ENCODE measurements around the gene TYK2.

The TYK2 gene

DNA sequence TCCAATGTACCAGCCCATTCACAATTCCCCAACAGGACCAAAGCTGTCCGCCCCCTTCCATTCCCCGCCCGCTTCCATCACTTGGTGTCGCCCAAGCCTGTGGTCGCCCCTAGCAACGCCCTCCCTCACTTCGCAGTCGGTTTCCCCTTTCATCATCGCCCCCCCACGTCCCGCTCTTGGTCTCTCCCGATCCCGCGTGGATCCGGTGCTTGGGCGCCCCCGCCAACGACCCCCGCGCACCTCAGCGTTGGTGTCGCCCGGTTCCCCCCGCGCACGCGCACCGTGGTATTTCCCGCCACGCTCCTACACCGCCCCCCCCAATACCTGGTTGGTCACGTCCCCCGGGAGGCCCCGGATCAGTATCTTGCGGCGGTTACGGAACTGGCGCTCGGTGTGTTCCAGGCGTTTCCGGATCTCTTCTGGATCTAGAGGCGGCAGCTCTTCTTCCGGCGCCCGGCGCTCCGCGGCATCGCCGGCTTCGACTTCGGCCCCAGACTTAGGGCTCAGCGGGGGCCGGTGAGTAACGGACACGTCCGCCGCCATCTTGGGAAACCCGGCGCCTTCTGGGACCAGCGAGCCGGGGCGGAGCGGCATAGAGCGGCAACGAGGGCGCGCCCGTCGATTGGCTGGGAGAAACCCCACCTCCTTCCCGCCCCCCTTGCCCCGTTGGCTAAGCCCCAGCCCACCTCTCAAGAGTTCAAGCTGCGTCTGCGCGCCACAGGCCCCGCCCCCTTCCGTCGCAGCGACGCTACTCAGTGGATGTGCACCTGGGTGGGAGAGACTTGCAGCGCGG, 47.2 kb downstream of the TYK2 start, which contains the start of gene RAVER1:
RAVER1 (minus strand) TSS at position 565 of the 793 bp plus-strand sequence; CDS start at position 543, 22 bp downstream.
- peak; percentile 99 for DNase-seq

DNA sequence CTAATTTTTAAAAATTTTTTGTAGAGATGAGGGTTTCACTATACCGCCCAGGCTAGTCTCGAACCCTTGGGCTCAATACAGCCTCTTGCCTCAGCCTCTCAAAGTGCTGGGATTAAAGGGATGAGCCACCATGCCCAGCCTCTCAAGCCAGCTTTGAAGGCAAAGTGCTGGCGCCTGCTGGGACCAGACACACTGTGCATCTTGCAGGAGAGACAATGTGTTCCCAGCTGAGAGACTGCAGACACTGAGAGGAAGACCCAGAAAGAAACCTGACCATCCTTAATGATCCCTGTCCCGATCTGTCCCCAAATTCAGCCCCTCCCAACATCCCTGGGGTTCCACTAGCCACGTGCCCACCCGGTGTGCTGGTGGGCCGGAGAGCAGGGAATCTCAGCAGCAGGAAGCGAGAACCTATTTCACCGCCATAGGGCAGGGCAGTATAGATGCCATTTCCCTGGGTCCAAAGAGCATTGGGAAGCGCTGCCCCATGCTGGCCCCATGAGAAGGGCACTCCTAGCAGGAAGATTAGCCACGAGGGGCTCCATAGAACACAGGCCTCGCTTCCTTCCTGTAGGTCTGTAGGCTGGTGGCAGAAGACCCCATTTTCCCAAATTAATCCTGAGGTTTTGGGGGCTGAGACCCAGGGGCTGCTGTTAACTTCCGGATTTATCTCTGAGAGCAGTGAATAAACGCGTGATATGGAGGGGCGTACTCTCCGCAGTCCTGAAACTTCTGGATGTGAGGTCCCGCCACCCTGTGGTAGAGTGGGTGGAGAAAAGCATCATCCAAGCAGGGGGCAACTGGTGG, 48.0 kb downstream of the TYK2 start:
- DNase-seq = no peak

DNA sequence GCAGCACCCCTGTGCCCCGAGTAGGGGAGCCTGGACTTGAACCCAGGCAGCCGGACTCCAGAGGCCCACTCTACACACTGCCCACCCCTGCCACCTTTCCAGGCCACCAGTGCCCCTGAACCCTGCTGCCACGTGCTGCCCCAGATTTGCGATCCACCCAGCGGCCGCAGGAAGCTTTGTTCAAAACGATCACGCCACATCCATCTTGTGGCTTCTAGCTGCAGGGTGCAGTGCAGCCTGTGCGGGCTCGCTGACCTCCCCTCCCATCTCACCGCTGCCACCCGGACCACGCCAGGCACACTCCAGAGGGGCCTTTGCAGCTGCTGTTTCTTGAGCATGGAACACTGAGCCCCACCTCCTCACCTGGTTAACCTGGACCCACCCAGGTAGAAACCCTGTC, 50.8 kb downstream of the TYK2 start:
- DNase-seq = no peak

DNA sequence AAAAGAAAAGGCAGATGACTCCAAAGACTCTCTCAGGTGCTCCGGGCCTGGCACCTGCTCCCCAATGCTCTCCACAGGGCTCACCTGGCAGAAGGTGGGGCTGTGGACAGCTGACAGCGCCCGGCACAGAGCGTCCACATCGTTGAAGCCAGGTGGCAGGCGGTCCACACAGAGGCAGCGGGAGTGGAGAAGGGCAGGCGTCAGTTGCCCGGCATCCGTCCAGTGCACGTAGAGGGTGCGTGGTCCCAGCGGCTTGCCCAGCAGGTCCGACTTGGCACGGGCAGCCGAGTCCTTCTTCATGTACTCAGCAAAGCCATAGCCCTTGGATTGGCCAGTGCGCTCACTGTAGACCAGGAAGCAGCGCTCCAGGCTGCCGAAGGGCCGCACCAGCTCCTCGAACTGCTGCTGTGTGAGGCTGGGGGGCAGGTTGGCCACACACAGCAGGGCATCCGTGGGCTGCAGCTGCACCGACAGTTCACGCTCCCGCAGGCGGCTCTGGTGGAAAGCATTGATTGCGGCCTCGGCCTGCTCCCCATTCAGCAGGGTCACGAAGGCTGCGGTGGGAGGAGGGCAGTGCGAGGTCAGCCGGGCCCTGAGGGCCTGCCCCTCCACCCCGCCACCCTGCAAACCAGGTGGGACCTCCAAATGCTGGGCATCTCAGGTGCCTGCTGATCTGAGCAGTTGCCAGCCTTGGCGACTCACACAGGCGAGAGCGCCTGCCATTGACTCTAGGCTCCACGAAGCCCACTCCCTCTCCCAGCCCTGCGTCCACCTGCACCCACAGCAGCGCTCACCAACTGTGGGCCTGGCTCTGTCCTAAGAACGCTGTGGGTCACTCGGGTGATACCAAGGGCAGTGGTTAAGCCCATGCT, 51.6 kb downstream of the TYK2 start:
- no peak for DNase-seq

DNA sequence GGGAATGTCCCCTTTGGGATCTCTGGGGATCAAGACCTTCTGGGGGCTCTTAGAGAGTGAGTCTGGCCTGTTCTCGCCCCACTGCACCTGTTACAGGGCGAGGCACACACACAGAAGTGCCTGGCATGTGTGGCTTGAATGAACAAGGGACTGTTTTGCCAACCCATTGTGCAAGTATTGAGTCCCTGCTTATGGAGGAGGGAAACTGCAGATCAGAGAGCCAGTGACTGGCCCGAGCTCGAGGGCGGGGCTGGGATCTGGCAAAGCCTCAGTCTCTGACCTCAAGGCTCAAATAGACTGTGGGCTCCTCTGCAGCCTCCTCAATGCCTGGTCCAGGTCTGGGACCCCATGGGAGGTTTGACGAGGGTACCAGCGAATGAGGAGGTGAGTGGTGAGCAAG, 52.6 kb downstream of the TYK2 start:
- DNase-seq = no peak

DNA sequence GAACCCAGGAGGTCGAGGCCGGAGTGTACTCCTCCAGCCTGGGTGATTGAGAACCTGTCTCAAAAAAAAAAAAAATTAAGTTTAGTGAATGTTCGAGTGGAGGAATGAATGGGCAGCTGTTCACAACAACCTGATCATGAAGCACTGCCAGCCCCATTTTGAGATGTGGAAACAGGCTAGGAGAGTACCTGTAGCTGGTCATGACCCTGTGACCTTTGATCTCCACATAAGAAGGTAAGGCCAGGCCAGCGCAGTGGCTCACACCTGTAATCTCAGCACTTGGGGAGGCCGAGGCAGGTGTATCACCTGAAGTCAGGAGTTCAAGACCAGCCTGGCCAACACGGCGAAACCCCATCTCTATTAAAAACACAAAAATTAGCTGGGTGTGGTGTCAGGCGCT, 54.6 kb downstream of the TYK2 start:
- DNase-seq = no peak

DNA sequence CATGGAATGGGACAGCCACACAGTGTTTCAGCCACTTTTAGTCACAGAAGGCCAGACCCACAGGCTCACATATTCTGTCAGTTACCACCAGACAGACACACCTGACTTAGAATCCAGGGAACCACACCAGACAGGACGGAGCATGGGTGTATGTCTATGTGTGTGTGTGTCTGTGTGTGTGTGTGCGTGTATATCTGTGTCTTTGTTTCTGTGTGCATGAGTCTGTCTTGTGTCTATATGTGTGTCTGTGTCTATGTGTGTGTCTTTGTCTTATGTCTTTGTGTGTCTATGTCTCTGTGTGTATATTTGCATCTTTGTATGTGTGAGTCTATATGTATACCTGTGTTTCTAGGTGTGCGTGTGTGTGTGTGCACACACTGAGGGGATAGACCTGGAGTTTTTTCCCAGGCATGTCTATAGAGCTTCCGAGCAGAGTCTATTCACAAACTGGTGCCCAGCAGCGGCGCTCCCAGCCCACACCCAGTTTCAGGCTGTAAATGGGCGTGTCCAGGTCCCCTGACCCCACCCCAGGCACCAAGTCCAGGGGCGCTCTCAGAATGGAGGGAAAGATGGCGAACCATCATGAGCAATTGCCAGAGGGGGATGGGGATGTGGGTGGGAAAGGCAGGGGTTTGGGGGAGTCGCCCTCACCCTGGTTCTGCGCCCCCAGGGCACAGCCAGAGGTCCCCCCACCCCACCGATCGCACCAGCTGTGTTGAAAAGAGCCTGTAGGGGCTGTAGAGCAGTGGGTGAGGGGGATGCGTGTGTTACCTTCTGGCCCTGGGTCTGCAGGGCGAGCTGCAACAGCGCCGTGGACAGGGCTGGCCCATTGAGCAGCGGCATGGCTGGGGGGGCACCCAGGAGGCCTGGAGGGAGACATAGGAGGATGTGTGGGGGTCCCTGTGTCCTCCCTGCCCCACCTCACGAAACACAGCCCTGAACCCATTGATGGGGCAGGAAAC, 58.2 kb downstream of the TYK2 start:
- DNase-seq = no peak

DNA sequence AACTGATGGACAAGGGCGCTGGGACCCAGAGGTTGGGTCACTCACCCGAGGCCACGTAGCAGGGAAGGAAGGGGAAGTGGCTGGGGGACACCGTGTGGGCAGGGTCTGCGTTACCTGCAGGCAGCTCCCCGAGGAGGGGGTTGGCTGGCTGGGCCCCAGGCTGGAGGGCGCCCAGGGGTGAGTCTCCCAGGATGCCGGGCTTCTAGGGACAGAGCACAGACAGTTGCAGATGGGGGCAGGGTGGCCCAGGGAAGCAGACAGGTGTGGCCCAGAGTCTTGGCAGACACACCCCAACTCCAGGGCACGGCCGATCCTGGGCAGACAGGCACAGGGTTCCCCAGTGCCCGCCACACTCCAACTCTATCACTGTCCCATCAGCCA, 59.0 kb downstream of the TYK2 start:
- DNase-seq = no peak

DNA sequence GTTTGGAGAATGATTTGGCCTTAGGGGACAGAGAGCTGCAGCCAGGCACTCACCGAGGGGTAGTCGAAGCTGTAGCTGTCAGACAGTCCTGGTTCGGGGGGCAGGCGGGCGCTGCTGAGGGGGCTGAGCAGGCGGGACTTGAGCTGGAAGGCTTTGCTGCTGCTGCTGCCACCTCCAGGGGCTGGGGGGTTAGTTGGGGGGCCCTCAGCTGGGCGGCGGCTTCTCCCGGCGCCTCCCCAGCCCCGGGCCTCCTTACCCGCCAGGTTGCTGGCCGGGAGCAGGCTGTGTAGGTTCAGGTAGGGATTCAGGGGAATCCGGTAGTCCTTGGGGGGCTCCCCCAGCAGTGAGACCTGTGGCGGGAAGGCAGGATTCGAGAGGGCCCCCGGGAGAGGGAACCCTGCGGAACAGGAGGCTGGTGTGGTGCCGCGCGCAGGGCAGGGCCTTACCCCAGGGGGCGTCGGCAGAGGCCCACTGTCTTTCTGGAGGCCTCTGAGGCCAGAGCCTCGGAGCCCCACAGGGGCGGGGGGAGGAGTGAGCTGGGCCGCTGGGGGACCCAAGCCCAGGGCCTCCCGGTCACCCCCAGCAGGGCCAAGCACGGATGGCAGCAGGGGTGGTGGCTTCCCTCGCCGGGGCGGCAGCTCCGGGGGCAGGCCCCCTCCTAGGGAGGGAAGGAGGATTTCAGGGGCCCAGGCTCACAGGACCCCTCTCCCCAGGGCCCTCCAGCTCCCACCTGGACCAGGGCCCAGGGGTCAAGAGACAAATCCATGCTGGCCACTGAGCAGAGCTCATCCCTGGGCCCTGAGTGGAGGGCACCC, 59.6 kb downstream of the TYK2 start:
- DNase-seq = no peak

DNA sequence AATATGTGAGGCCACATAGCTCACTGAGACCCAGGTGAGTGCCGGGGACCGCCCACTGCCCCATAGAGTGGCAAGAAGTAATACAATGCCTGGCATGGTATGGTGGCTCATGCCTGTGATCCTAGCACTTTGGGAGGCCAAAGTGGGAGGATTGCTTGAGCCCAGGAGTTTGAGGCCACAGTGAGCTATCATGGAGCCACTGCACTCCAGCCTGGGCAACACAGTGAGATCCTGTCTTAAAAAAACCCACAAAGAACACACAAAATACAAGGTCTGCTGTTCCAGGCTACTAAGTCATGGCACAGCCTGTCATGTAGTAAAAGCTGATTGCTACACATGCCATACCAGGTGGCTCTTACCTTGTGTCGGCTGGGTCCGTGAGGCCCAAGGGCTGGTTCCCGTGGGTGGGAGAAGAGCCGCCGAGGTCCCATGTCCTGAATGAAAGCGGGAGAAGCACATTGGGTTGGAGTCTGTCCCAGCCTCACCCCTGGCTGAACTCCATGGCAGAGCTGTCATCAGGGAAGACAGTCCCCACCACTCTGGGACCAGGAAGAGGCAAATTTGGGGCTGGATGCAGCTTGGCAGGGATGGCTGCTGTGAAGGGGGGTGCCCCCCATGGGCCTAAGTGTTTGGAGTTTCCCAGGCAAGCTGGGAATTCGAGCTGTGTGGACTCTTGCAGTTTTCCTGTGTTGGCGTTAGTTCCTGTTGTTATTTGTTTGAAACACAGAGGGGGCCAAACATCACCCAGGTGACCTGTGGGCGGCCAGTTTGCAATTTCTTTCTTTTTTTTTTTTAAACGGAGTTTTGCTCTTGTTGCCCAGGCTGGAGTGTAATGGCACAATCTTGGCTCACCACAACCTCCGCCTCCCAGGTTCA, 61.3 kb downstream of the TYK2 start:
- DNase-seq = no peak

DNA sequence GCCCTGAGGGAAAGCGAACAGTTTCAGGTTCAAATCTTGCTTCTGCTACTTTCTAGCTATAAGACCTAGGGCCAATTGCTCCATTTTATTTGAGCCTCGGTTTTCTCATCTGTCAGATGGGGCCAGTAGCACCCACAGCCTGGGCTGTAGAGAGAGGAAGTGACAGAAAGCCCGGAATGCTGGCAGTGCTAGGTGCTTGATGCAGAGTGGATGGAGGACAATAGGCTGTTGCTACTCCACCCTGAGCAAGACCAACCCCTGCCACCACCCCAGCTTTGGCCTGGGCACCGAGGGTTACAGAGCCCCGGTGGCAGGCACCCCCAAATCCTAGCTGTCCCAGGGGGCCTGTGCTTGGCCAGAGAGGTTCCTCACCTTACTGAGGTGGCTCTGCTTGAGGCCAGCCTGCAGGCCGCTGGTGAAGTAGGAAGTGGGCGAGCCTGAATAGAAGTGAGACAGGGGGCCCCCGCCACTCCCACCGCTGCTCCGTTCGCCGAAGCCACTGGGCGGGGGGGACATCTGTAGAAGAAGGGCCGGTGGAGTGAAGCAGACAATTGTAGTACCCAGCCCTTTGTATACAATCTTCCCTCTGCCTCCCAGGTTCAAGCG, 62.4 kb downstream of the TYK2 start:
- no peak for DNase-seq

DNA sequence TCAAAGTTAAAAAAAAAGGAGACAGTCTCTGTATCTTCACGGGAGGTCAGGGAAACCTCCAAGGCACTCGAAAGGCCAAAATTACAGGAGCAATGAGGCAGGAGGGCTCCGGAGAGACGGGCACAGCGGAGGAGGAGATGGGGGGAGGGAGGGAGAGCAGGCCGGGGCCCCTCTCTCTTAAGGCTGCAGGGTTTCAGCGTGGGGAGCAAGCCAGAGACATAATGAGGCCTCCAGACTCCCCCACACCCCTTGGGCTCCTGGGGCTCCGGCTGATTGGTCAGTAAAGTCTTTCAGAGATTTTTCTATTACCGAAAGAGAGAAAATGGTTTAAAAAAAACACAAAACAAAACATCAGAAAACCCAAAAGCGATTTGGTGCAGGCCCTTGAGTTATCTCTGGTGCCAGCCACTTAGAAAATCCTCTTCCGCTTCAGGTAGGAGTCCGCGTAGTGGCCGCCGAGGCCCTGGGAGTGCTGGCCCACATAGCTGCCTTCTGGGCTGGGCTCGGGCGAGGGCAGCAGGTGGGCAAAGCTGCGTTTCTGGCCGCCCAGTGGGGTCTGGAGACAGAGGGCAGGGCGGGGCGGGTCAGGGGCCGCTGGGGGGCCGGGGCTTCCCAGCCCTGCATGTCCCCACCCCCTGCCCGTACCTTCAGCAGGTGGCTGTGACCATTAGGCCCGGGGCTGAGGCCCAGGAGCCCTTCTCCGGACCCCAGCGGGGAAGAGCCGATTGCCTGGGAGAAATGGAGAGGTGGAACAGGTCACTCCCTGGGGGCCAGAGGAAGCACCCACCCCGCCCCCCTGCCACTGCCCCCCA, 63.1 kb downstream of the TYK2 start:
- DNase-seq = no peak

DNA sequence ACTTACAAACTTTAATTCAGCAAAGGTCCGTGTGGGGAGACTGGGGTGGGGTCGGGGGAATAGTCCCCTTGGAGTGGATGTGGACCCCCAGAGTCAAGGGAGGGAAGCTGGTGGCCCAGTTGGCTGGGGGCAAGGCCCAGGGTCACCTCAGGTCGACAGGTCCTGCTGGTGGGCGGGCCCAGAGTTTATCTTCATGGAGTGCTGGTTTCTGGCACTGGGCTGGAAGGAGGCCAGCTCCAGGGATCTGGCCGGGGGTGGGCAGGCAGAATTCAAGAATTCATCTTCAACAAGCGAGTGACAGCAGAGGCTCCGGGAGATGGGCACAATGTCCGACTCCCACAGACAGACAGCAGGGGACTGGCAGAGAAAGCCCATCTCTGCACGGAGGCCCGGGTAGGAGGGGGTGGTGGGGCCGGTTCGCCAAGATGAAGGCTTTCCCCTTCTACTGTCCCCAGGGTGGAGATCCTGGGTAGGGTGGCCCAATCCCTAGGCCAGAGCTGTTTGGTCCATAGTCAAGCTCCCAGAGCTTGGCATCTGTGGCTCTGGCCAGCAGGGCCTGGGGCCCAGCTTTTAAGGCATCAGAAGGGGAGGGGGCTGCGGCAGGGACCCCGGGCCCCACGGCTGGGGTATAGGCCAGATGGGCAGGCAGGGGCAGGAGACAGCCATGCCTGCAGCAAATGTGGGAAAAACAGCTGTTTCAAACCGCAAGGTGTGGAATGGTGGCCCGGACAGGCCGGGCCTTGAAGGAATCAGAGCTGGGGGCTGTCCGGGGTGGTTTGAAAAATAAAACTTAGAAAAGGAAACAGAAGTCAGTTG, 63.9 kb downstream of the TYK2 start:
- no peak for DNase-seq

DNA sequence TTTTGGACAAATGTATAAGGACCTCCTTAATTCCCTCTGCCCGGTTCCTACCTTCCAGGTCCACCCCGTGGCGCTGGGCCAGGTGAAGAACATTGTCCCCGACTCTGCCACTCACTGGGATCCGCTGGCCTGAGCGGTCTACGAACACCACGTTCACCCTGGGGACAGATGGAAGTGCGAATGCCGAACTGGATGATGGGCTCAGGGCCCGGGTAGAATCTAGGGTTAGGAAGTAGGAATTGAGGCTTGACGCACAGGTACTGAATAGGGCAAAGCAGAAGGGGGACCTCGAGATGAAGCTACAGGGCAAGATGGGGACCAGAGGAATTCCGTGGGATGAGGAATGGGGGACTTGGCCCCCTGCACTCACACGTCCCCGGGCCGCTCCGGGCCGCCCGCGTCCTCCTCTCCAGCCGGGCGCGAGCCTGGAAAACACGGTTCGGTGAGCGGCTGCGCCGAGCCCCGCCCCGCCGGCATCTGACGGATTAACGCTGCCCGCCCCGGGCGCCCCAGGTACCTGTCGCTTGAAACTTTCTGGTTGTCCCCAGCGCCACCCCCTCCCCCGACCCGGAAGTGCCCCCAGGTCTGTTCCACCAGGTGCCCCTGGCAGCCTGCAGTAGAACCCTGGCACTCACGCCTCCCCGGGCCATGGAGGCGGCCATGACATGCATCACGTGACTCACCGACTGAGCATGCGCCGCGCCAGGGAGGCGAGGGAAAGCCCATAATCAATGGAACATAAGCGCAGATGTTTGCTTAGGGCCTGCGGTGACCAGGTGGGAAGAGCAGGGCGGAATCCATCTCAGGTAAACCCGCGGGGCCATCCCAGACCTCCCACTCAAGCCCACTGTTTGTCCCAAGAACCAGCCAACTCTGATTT, 64.8 kb downstream of the TYK2 start, which contains the start of gene FDX2:
FDX2 (minus strand) TSS at position 681 of the 880 bp plus-strand sequence; CDS start at position 662, 19 bp downstream.
- peak; percentile 84 for DNase-seq

DNA sequence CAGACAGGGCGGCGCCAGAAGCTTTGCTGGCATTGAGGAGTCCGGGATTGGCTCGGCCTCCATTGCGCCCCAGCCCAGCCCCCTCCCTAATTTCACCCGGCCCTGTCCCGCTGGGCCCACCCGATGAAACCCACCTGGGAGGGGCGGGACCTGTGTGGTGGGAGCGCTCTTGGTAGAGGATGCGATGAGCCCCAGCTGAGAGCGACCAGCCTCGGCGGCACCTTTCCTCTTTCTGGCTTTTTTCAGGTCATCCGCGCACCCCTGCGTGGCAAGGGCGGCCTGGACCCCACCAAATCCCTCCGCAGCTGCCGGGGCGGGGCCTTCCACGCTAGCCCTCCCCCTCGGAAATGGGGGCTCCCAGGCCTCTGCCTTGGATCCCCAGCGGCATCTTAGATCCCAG, 70.9 kb downstream of the TYK2 start, which contains the start of gene ZGLP1:
ZGLP1 (minus strand) TSS at position 393 of the 400 bp plus-strand sequence.
- no peak for DNase-seq

DNA sequence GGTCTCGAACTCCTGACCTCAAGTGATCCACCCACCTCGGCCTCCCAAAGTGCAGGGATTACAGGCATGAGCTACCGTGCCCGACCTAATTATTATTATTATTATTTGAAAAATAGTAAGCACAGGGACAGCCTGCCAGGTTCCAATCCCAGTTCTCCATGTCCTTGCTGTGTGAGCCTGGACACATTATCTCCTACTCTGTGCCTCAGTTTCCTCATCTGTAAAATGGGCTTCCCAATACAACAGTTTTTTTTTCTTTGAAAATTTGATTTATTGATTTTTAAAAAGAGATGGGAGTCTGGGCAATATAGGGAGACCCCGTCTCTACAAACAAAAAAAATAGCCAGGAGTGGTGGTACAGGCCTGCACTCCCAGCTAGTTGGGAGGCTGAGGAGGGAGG, 74.0 kb downstream of the TYK2 start:
- DNase-seq = no peak
